SU-DHL-6 (cell line): ENCODE data around the gene RBM20.

Source experiments
- CTCF ChIP-seq: fragments of 200-600 bp; sonication (generic); IDR thresholded peaks from one replicate; pipeline ENCODE4 v1.5.1; 2017; ENCODE audit warnings: antibody characterized with exemption, mild to moderate bottlenecking, low read length, moderate library complexity; ENCODE audit not compliant: insufficient read depth, poor library complexity, severe bottlenecking
- EZH2phosphoT487 ChIP-seq: fragments of 200-600 bp; sonication (generic), shearing (Covaris generic); conservative IDR thresholded peaks from 2 replicates; pipeline ENCODE4 v1.6.1; 2018; ENCODE audit warnings: mild to moderate bottlenecking, antibody characterized with exemption, low read length, moderate library complexity, mixed read lengths

- TF ChIP-seq CTCF = no peak
- no peak for TF ChIP-seq EZH2phosphoT487
Observed at GRCh38 chr10:110644598-110645462, 694 bp downstream of the RBM20 start.
